SH-SY5Y (cell line): ENCODE results near the gene RAC3.

ENCODE experiments used
- GATA2 ChIP-seq: IDR thresholded peaks from 2 replicates; pipeline ENCODE4 v1.6.1; 2011; ENCODE audit warnings: mild to moderate bottlenecking, low read depth, low read length
- GATA3 ChIP-seq: IDR thresholded peaks from 2 replicates; pipeline ENCODE4 v1.6.1; 2011; ENCODE audit warnings: low read depth, mild to moderate bottlenecking, low read length, moderate library complexity

- TF ChIP-seq GATA2: no peak
- TF ChIP-seq GATA3: no peak
Measured at GRCh38 chr17:82062984-82063368, 31.5 kb downstream of the RAC3 start.
